H1 (cell line): Measurements from ENCODE around the gene CREBL2.
"Not testable (repeated sequence)": the region's sequence is repeated elsewhere in the genome, so short reads cannot be mapped to it uniquely, and the experiment has no call there.

Experiments
- ATF2 ChIP-seq: IDR thresholded peaks from 2 replicates; pipeline ENCODE4 v1.6.1; 2012; ENCODE audit warnings: low read length, inconsistent platforms
- CBX5 ChIP-seq: fragments of 300-800, 300-1000 bp; sonication (generic); IDR thresholded peaks from 2 replicates; pipeline ENCODE4 v1.7.1; 2016; ENCODE audit warnings: antibody characterized with exemption, low read length, low read depth
- EZH2 ChIP-seq: fragments of 200-600 bp; sonication (generic); IDR thresholded peaks from 2 replicates; pipeline ENCODE4 v1.7.1; 2012; ENCODE audit warnings: low read depth, mild to moderate bottlenecking, moderate library complexity, low read length, inconsistent platforms; ENCODE audit not compliant: severe bottlenecking
- KDM1A ChIP-seq: fragments of 200-600, 300-600 bp; sonication (generic); IDR thresholded peaks from 2 replicates; pipeline ENCODE4 v1.7.1; 2016; ENCODE audit warnings: mild to moderate bottlenecking, low read length, borderline replicate concordance
- SIRT6 ChIP-seq: IDR thresholded peaks from one replicate; pipeline ENCODE4 v1.7.1; 2012; ENCODE audit warnings: low read length, inconsistent platforms
- YY1 ChIP-seq: IDR thresholded peaks from 2 replicates; pipeline ENCODE4 v1.6.1; 2011; ENCODE audit warnings: low read depth, mild to moderate bottlenecking, low read length
- TF ChIP-seq, protein P1 (sequence below): fragments of 300-600 bp; sonication (generic); IDR thresholded peaks from 2 replicates; pipeline ENCODE4 v1.7.1; 2012; ENCODE audit warnings: low read length, moderate library complexity, mild to moderate bottlenecking, inconsistent platforms; ENCODE audit not compliant: insufficient replicate concordance

DNA sequence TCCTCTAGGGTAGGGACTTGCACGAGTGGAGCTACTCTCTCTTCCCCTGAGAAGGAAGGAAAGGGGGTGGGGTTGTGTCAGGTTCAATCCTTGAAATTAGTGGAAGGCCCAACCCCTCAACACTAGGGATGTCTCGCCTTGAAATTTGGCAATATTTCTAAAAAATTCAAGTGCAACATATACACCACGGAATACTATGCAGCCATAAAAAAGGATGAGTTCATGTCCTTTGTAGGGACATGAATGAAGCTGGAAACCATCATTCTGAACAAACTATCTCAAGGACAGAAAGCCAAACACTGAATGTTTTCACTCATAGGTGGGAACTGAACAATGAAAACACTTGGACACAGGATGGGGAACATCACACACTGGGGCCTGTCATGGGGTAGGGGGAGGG lies 15.1 kb upstream of the CREBL2 start:
- TF ChIP-seq ATF2, SIRT6, CBX5, KDM1A, EZH2, YY1: not testable (repeated sequence)
- TF ChIP-seq, protein P1, sequence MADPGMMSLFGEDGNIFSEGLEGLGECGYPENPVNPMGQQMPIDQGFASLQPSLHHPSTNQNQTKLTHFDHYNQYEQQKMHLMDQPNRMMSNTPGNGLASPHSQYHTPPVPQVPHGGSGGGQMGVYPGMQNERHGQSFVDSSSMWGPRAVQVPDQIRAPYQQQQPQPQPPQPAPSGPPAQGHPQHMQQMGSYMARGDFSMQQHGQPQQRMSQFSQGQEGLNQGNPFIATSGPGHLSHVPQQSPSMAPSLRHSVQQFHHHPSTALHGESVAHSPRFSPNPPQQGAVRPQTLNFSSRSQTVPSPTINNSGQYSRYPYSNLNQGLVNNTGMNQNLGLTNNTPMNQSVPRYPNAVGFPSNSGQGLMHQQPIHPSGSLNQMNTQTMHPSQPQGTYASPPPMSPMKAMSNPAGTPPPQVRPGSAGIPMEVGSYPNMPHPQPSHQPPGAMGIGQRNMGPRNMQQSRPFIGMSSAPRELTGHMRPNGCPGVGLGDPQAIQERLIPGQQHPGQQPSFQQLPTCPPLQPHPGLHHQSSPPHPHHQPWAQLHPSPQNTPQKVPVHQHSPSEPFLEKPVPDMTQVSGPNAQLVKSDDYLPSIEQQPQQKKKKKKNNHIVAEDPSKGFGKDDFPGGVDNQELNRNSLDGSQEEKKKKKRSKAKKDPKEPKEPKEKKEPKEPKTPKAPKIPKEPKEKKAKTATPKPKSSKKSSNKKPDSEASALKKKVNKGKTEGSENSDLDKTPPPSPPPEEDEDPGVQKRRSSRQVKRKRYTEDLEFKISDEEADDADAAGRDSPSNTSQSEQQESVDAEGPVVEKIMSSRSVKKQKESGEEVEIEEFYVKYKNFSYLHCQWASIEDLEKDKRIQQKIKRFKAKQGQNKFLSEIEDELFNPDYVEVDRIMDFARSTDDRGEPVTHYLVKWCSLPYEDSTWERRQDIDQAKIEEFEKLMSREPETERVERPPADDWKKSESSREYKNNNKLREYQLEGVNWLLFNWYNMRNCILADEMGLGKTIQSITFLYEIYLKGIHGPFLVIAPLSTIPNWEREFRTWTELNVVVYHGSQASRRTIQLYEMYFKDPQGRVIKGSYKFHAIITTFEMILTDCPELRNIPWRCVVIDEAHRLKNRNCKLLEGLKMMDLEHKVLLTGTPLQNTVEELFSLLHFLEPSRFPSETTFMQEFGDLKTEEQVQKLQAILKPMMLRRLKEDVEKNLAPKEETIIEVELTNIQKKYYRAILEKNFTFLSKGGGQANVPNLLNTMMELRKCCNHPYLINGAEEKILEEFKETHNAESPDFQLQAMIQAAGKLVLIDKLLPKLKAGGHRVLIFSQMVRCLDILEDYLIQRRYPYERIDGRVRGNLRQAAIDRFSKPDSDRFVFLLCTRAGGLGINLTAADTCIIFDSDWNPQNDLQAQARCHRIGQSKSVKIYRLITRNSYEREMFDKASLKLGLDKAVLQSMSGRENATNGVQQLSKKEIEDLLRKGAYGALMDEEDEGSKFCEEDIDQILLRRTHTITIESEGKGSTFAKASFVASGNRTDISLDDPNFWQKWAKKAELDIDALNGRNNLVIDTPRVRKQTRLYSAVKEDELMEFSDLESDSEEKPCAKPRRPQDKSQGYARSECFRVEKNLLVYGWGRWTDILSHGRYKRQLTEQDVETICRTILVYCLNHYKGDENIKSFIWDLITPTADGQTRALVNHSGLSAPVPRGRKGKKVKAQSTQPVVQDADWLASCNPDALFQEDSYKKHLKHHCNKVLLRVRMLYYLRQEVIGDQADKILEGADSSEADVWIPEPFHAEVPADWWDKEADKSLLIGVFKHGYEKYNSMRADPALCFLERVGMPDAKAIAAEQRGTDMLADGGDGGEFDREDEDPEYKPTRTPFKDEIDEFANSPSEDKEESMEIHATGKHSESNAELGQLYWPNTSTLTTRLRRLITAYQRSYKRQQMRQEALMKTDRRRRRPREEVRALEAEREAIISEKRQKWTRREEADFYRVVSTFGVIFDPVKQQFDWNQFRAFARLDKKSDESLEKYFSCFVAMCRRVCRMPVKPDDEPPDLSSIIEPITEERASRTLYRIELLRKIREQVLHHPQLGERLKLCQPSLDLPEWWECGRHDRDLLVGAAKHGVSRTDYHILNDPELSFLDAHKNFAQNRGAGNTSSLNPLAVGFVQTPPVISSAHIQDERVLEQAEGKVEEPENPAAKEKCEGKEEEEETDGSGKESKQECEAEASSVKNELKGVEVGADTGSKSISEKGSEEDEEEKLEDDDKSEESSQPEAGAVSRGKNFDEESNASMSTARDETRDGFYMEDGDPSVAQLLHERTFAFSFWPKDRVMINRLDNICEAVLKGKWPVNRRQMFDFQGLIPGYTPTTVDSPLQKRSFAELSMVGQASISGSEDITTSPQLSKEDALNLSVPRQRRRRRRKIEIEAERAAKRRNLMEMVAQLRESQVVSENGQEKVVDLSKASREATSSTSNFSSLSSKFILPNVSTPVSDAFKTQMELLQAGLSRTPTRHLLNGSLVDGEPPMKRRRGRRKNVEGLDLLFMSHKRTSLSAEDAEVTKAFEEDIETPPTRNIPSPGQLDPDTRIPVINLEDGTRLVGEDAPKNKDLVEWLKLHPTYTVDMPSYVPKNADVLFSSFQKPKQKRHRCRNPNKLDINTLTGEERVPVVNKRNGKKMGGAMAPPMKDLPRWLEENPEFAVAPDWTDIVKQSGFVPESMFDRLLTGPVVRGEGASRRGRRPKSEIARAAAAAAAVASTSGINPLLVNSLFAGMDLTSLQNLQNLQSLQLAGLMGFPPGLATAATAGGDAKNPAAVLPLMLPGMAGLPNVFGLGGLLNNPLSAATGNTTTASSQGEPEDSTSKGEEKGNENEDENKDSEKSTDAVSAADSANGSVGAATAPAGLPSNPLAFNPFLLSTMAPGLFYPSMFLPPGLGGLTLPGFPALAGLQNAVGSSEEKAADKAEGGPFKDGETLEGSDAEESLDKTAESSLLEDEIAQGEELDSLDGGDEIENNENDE: not testable (repeated sequence)
